HepG2 (cell line): ENCODE measurements around the gene C2orf92. TPM values are rescaled to one million over a fixed set of nuclear protein-coding genes. Genes with fewer than 3 reads are reported as not detected.

Experiments
- ATAC-seq: fragments of 200-7000 bp; cut with Tn5 transposase; 3 replicates; pipeline ENCODE4 v1.9.1; 2020; ENCODE audit warnings: mild to moderate bottlenecking, moderate library complexity
- BruUV-seq: library from RNA; stranded (reverse); fragments of 400-500 nt; replicated peaks from 2 replicates; lab custom pipeline; 2021; lab: Mats Ljungman, UMichigan
- CTCF ChIA-PET: fragments of 300-600 bp; formaldehyde crosslinking; extraction: SDS; loops from one replicate; lab custom pipeline; 2021; ENCODE audit warnings: low total read pairs, inconsistent platforms, low intra/inter-chr PET ratio; lab: Yijun Ruan, JAX
- POLR2A ChIA-PET: fragments of 350-600 bp; sonication (Branson Sonifier 250); formaldehyde crosslinking; loops from one replicate; lab custom pipeline; 2020; ENCODE audit warnings: antibody characterized with exemption, inconsistent platforms; lab: Yijun Ruan, JAX
- DNase-seq: peaks from one replicate; pipeline ENCODE4 v3.0.0-alpha.2; 2015; ENCODE audit warnings: low spot score
- FAIRE-seq: peaks from 3 replicates; lab custom pipeline; 2011; peaks lifted over from hg19 to GRCh38; lab: Jason Lieb, UNC
- H2AFZ ChIP-seq: one replicate; pipeline ENCODE4 v1.6.1; 2011; ENCODE audit warnings: low read length, inconsistent platforms
- H3K27ac ChIP-seq: fragments of 300-600 bp; 3 replicates; pipeline ENCODE4 v1.8.0; 2011; ENCODE audit warnings: mixed run types, mild to moderate bottlenecking, mixed read lengths, low read length, inconsistent platforms; ENCODE audit not compliant: insufficient read depth; ENCODE audit errors: extremely low read length
- H3K27me3 ChIP-seq, 2 experiments: fragments of 200-600 bp in 1 of 2; 2 replicates in 1 of 2; 3 replicates in 1 of 2; pipeline versions ENCODE4 v1.6.0 to v1.8.0; 2011; ENCODE audit warnings: low read length in 2 of 2, mild to moderate bottlenecking in 2 of 2, moderate library complexity in 2 of 2, inconsistent platforms in 1 of 2; ENCODE audit not compliant: insufficient read depth in 2 of 2, control insufficient read depth in 1 of 2
- H3K36me3 ChIP-seq, 2 experiments: fragments of 200-600 bp in 1 of 2; replicated peaks in 1 of 2; 2 replicates in 1 of 2; 3 replicates in 1 of 2; pipeline versions ENCODE4 v1.5.1 to v1.8.0; 2011; ENCODE audit warnings: low read length in 2 of 2, inconsistent platforms in 1 of 2; ENCODE audit not compliant: insufficient read depth in 2 of 2, control insufficient read depth in 1 of 2
- H3K4me1 ChIP-seq: 2 replicates; pipeline ENCODE4 v1.5.1; 2012; ENCODE audit warnings: low read length, inconsistent platforms; ENCODE audit not compliant: insufficient read depth
- H3K4me2 ChIP-seq: 2 replicates; pipeline ENCODE4 v1.6.0; 2011; ENCODE audit warnings: low read depth, low read length, inconsistent platforms
- H3K4me3 ChIP-seq, 3 experiments: fragments of 200-600 bp in 1 of 3; sonication (generic), shearing (Covaris generic) in 1 of 3; replicated peaks in 1 of 3; 2 replicates each; pipeline ENCODE4 v1.5.1; 2011 to 2016; ENCODE audit warnings: low read length in 3 of 3, inconsistent platforms in 2 of 3, low read depth in 2 of 3, mild to moderate bottlenecking in 2 of 3, control low read depth in 1 of 3, mixed read lengths in 1 of 3; ENCODE audit not compliant: insufficient read depth in 1 of 3
- H3K79me2 ChIP-seq: one replicate; pipeline ENCODE4 v1.6.1; 2011; ENCODE audit warnings: low read length, inconsistent platforms; ENCODE audit not compliant: insufficient read depth
- H3K9ac ChIP-seq: 2 replicates; pipeline ENCODE4 v1.6.0; 2011; ENCODE audit warnings: mild to moderate bottlenecking, low read depth, low read length, inconsistent platforms; ENCODE audit not compliant: insufficient read depth
- H3K9me3 ChIP-seq: 2 replicates; pipeline ENCODE4 v1.5.1; 2012; ENCODE audit warnings: mild to moderate bottlenecking, low read length
- H4K20me1 ChIP-seq: 2 replicates; pipeline ENCODE4 v1.6.0; 2011; ENCODE audit warnings: inconsistent platforms, mild to moderate bottlenecking, low read length, moderate library complexity; ENCODE audit not compliant: insufficient read depth
- ARID4A ChIP-seq: sonication (generic); formaldehyde crosslinking; IDR thresholded peaks from 2 replicates; pipeline ENCODE4 v1.5.0; 2020; ENCODE audit warnings: mild to moderate bottlenecking, missing genetic modification reagents, borderline replicate concordance
- CBX1 ChIP-seq: IDR thresholded peaks from one replicate; pipeline ENCODE4 v1.6.1; 2016; ENCODE audit warnings: antibody characterized with exemption, low read depth
- RARG ChIP-seq: sonication (generic); formaldehyde crosslinking; IDR thresholded peaks from 2 replicates; pipeline ENCODE4 v1.4.0; 2020; ENCODE audit warnings: low read depth, mild to moderate bottlenecking, missing genetic modification reagents
- ZNF776 ChIP-seq: sonication (generic); formaldehyde crosslinking; IDR thresholded peaks from 2 replicates; pipeline ENCODE4 v1.4.0; 2020; ENCODE audit warnings: mild to moderate bottlenecking, missing genetic modification reagents
- ZNF777 ChIP-seq: sonication (generic); formaldehyde crosslinking; IDR thresholded peaks from 2 replicates; pipeline ENCODE4 v1.4.0; 2020; ENCODE audit warnings: missing genetic modification reagents
- ZNF841 ChIP-seq: sonication (generic); formaldehyde crosslinking; IDR thresholded peaks from 2 replicates; pipeline ENCODE4 v1.8.1; 2023; ENCODE audit warnings: missing genetic modification reagents, borderline replicate concordance
- WGBS: methylation state at CpG from one replicate; pipeline ENCODE4 v1.1.6; 2017; ENCODE audit warnings: low lambda C conversion rate; 5-methylcytosine and 5-hydroxymethylcytosine counted together
- in situ Hi-C: cut with HindIII; loops from 2 replicates; pipeline ENCODE4 v1.10.0; 2017; ENCODE audit warnings: low pct_unique_long_range_greater_than_20kb; ENCODE audit not compliant: extremely low pct_ligation_motif_present
- intact Hi-C: fragments of 100-400 bp; cut with micrococcal nuclease; formaldehyde crosslinking; loops from one replicate; pipeline ENCODE4 v1.10.0; 2022; ENCODE audit not compliant: unreplicated experiment
- polyA plus RNA-seq, 8 experiments: library from polyadenylated mRNA; depleted of rRNA in 3 of 8; stranded (reverse) in 7 of 8; unstranded in 1 of 8; fragments of >200 nt; fragmentation: Illumina TruSeq in 4 of 8; extraction: Trizol in 4 of 8; gene quantifications; 2 replicates each; pipeline versions ENCODE4 v1.2.1 to v1.2.3, GENCODE V29; 2011 to 2016; ENCODE audit warnings: low read depth in 4 of 8, missing spikeins in 1 of 8, mixed read lengths in 1 of 8; ENCODE audit not compliant: insufficient read depth in 1 of 8
- total RNA-seq, 5 experiments: library from RNA; depleted of rRNA; stranded (reverse); fragments of >200 nt; fragmentation: Illumina TruSeq; extraction: Trizol; gene quantifications; 2 replicates each; pipeline ENCODE4 v1.2.3, GENCODE V29; 2016; ENCODE audit warnings: low read depth in 1 of 5
- TF ChIP-seq, protein P1 (sequence below): sonication (generic); formaldehyde crosslinking; IDR thresholded peaks from 2 replicates; pipeline ENCODE4 v1.4.0; 2020; ENCODE audit warnings: missing genetic modification reagents, mild to moderate bottlenecking, borderline replicate concordance

The C2orf92 gene
- total and polyA plus RNA-seq, 2 of the 13 experiments (the other 11 are each of a cell fraction or from before 2014, with no cell fraction given) = 4.9 to 5.0 TPM

- TF ChIP-seq ARID4A (CRISPR knock-in tag) (no peak), ZNF776 (no peak), ZNF777 (CRISPR knock-in tag) (no peak)
Measured at GRCh38 chr2:97653874-97654273, 15.6 kb upstream of the C2orf92 start (continued).

- H3K4me1 ChIP-seq = no peaks in the 10 kb centered on the region
- TF ChIP-seq, protein P1, sequence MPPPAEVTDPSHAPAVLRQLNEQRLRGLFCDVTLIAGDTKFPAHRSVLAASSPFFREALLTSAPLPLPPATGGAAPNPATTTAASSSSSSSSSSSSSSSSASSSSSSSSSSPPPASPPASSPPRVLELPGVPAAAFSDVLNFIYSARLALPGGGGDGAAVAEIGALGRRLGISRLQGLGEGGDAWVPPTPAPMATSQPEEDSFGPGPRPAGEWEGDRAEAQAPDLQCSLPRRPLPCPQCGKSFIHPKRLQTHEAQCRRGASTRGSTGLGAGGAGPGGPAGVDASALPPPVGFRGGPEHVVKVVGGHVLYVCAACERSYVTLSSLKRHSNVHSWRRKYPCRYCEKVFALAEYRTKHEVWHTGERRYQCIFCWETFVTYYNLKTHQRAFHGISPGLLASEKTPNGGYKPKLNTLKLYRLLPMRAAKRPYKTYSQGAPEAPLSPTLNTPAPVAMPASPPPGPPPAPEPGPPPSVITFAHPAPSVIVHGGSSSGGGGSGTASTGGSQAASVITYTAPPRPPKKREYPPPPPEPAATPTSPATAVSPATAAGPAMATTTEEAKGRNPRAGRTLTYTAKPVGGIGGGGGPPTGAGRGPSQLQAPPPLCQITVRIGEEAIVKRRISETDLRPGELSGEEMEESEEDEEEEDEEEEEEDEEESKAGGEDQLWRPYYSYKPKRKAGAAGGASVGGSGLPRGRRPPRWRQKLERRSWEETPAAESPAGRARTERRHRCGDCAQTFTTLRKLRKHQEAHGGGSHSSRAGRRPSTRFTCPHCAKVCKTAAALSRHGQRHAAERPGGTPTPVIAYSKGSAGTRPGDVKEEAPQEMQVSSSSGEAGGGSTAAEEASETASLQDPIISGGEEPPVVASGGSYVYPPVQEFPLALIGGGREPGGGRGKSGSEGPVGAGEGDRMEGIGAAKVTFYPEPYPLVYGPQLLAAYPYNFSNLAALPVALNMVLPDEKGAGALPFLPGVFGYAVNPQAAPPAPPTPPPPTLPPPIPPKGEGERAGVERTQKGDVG (CRISPR knock-in tag) = no peak
- TF ChIP-seq CBX1 (no peak), ZNF841 (CRISPR knock-in tag) (no peak), RARG (CRISPR knock-in tag) (no peak)
- DNase-seq = no peak
- ATAC-seq = no peak
- intact Hi-C loops = no loop called here
- H3K36me3 ChIP-seq = peaks cover 16 to 37% of the 10 kb centered on the region in 2 experiments
- H4K20me1 ChIP-seq = no peaks in the 10 kb centered on the region
- peaks cover 8% of the 10 kb centered on the region; the same call in 1 of the 2 replicates for H3K9me3 ChIP-seq
- no peak for FAIRE-seq
- H2AFZ ChIP-seq = no peak overlapping the region
- POLR2A ChIA-PET = interaction anchor here (1.6 to 12.2 kb wide), 3 partner anchors 8 to 1586 kb away, joined by 3 to 298 read pairs (median 35); partner anchors contain the start of genes ACTR1B and COX5B
- H3K9ac ChIP-seq = no peak overlapping the region
- in situ Hi-C loops = loop anchor here (25.0 kb wide), 1 partner anchor 1592 kb away; no protein-coding TSS in a partner anchor
- no TSS peak for BruUV-seq
- H3K4me3 ChIP-seq = no peak overlapping the region
- no peaks in the 10 kb centered on the region for H3K79me2 ChIP-seq
- no peaks in the 10 kb centered on the region for H3K27me3 ChIP-seq
- WGBS = 97% methylated on average over 5 of the region's 5 CpGs
- H3K27ac ChIP-seq = no peak overlapping the region
- H3K4me2 ChIP-seq = no peak overlapping the region
- CTCF ChIA-PET = no interaction called here
Measured at GRCh38 chr2:97654309-97654708, 15.2 kb upstream of the C2orf92 start.
